Endometrial microvascular endothelial cells (primary cell): ENCODE data around the gene ZNF674. TPM values are rescaled to one million over a fixed set of nuclear protein-coding genes. Genes with fewer than 3 reads are reported as not detected.

ENCODE experiments used
- in situ Hi-C: cut with HindIII; loops from 2 replicates; pipeline ENCODE4 v1.10.0; 2017; ENCODE audit warnings: low sequenced_read_pairs, low pct_unique_long_range_greater_than_20kb; ENCODE audit errors: inconsistent ontology term
- total RNA-seq: library from RNA; depleted of rRNA; stranded (reverse); fragments of >200 nt; gene quantifications from one replicate; pipeline ENCODE4 v1.2.3, GENCODE V29; 2015; ENCODE audit errors: inconsistent ontology term

ZNF674 gene
- 1.2 TPM for total RNA-seq

DNA sequence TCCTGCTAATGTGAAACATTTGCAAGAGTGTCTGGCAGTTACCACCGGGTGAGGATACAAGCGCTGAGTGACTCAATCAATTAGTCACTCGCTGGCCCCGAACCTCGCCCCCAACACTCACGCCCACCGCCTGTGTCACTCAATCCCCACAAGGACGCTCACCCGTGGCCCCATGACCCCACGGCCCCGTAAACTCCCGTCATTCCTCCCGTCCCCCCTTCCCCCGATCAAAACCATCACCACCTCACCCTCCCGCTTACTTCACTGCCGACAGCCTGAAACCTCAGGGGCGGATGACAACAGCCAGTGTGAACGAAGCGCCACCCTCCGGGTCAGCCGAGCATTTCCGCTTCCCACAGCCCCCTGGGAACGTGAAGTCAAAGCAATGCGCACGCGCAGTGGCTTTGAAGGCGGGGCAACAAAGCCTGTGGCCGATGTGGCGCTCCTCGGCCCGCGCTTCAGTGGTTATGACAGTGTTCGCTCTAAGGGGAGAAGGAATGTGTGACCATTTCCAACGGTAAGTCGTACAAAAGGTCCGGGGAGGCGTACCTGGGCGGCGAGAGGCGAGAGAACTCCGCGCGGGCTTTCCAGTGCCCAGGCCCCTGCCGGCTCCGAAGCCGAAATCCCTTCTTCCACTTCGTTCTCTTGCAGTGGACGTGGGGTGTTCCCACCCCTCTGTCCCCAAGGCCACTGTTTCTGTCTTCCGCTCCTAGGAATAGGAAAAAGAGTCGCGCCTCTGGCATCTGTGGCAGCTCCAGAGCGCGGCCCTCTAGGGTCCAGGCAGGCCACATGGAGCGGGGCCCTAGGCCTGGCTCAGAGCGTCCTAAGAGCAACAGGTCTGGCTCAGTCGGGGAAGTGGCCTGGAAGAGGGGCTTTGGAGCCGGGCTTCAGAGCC is at the start of gene ZNF674:
ZNF674 (minus strand) TSS at position 311 of the 895 bp plus-strand sequence. CDS start 3,334 bp downstream, outside the sequence.
- in situ Hi-C loops, result no loop called here

DNA sequence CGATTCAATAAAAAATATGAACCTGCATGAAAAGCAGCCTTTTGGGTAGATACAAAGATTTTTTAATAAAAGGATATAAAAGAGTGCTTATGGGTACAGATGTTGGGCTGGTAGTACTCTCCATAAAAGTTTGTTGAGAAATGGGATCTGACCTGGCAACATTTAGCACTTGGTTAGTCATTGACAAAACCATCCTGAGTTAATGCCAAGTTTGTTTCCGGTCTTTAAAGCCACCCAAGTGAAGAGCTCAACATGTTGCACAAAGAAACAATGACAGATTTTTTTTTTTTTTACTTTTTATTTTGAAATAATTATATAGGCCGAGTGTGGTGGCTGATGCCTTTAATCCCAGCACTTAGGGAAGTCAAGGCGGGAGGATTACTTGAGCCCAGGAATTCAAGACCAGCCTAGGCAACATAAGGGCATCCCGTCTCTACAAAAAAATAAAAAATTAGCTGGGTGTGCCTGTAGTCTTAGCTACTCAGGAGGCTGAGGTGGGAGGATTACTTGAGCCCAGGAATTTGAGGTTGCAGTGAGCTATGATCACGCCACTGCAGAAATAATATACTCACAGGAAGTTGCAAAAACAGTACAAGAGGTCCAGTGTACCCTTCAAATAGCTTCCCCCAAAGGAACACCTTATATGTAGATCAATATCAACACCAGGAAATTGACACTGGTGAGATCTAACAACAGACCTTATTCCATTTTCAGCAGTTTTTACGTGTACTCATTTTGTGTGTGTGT is 44.9 kb upstream of the ZNF674 start:
- in situ Hi-C loops, result no loop called here

DNA sequence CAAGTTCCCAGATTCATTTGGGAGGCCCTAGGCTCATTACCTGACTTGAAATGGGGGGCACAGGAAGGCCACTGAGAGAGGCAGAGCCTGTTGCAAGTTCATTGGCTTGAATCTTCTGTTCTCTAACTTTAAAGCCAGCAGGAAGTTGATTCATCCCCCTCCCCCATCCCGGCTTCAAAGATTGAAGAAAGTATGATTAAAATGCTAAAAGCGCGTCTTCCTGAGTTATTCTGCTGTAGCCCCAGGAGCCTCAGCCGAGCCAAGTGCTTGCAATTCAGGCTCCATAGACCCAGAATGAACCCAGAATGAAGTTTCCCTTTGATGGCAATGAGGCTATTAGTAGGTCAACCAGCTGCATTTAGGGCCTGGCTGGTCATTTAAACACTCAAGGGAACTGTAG is 43.0 kb upstream of the ZNF674 start:
- in situ Hi-C loops, result no loop called here

DNA sequence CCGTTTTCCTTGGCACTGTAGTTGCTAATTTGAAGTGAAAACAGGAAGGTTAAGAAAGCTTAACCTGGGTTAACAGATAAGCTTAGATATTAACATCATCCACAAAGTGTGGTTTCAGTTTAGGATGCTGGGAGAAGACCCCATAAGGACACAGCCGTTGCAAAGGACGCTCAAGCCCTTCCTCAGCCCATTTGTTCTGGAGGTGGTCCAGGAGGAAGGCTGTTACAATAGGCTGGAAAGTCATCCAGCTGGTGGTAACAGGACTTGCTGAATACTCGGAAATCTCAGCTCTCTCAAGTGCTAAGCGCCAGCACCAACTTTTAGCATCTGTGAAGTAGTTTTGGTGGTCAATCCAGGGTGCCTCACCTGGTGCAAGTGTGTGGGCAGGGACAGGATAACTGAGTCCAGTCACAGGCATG is 42.5 kb upstream of the ZNF674 start:
- in situ Hi-C loops, result no loop called here

DNA sequence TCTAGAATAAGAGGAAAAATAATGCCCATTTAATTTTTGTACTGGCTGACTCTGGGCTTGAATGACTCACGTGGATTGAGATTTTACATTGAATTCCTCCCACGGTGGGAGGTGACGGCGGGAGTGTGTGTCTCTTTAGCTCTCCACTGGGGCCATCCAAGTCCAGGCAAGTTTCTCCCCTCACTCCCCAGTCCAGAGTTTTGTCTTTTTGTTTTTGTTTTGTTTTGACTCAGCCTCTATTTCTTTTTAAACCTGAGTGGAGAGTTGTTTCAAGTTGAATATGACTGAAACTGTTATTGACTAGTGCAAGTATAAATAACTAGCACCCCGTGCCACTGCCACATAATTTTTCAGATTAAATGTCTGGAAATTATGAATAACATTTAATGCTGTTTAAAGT is 41.9 kb upstream of the ZNF674 start:
- in situ Hi-C loops, result no loop called here

DNA sequence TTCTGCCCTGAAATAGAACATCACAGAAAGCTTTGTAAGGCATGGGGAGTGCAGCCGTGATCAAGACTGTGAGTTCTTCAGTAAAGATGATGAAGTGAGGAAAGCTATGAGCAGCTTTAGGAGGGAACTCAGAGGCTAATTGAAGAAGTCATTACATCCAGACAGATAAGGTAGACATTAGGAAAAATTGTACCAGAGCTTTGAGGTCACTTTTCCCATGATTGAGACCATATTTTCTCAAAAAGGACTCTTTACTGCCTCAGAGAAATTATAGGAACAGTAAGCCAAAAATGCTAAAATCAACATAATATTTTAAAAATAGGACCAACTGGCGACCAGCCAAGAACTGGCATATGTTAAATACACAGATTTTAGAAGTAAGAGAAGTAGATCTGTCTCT is 39.5 kb upstream of the ZNF674 start:
- in situ Hi-C loops, result no loop called here

DNA sequence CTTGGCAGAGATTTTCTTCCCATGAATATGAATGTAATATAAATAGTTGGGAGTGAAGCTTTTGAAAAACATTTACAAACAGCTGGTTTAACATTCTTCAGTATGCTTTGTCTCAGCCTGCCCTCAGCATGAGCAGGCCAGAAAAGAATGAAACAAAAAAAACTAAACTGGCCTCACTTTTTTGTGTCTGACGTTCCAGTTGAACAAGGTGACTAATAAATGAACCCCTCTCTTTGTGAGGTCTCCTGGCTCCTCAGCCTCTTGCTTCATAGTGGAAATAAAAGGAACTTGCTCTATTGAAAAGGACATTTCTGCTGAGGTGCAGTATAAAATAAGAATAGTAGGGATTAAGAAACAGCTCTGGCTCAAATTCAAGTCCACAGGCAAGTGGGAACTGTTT is 37.7 kb upstream of the ZNF674 start:
- in situ Hi-C loops, result no loop called here

DNA sequence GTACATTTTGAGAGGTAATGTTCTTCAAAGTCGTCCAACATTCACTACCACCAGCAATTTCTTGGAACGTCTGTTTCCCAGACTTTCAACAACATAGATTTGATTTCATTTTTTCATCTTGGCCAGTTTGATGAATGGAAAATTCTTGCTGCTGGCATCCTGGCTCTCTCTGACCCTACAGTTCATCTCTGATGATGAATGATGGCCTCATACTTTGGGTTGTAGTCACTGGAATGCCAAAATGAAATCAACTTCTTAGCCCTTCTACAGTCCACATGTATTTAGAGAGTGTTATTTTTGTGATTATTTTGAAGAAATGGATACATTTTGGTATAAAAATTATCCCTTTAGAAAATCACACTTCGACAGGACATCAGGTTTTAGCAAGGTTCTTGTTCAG is 37.1 kb upstream of the ZNF674 start:
- in situ Hi-C loops, result no loop called here

DNA sequence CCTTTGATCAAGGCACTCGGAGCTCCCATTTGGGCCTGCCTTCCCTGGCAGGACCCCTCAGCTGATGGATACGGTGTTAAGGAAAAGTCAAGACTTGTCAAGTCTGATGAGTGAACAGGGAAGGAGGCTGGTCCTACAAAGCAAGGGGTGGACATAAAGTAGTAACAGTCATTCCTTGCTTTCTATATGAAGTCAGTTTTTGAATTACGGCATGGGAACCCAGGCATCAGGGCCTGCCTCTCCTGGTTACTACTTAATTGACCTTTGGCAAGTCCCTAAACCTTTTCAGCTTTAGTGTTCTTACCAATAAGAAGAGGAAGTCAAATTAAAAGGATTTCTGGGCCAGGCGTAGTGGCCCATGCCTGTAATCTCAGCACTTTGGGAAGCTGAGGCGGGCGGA is 35.4 kb upstream of the ZNF674 start:
- in situ Hi-C loops, result no loop called here

DNA sequence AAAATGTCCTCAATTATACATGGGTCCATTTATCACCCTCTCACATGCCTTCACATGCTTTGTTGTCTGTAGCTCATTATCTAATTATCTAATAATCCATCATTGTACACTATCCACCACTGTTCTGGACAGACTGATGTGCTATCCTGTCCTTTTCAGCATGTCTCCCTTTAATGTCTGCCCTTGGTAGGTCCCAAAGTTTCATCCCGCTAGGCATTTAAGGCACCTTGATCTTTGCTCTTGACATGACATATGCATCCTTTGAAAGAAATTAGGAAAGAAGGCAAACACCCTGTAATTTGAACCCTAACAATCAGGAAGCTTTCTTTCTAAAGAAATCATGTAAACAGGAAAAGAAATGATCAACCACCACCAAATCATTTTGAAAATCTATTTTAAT is 34.0 kb upstream of the ZNF674 start:
- in situ Hi-C loops, result no loop called here

DNA sequence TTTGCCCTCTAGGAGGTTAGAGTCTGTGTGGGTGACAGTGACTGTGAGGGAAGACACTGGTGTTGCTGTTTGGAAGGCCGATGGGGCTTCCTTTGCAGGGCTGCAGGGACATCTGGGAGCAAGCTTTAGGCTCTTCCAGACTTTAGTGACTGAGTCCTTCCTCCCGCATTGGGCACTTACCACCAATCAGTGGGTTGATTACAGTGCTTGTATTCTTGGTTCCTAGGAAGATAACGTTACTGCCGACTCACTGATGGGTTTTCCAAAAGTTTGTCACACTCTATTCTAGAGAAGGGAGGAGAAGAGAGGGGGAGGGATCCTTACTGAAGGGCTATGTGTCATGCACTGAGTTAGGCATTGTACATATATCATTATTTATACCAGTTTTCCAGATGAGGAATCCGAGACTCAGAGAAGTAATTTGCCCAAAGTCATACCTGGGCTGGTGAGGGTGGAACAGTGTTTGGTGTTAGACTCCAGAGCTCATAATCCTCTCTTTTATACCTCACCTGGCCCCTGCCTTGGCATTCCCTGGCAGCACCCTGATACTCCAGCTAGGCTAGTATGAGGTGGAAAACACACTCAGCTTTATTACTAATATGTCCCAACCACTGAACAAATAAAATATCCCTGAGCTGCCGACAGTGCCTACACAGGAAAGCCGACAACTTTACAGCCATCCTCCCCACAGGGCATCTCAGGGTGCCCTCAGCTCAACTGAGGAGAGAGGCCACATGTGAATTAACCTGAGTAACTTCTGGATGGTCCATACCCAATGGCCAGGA is 32.2 kb upstream of the ZNF674 start:
- in situ Hi-C loops, result no loop called here

DNA sequence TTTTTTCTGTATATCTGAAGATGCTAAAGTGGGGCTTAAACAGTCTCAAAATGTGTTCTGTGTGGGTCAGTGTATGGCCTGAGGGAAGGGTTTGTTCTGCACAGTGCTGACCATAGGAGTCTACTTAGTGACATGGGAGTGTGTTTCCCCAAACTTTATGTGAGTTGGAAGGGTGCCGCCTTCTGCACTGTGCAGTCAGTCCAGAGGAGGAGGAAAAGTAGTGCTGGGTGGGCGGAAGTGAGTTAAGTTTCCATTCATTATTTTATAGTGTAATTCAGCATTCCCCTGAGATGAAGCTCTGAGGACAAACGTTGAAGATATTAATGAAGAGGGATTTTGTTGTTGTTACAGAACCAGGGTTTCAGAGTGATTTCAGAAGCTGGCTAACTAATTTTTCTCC is 31.2 kb upstream of the ZNF674 start:
- in situ Hi-C loops, result no loop called here

DNA sequence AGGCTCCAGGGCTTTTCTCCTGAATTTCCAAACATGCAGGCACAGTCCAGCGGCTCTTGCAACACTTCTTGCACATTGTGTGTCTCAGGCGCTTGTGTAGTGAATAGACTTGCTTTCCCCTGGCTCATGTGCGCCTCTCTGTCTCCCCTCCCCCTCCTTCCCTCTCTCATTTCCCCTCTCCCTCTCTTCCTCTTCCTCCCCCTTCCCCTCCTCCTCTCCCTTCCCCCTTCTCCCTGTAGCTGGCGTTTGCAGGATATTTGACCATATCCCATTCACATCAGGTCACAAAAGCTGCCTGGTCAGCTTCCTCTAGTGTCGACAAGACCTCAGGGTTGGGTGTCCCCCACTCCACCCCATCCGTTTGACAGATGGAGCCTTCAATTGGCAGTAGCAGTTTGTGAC is 30.8 kb upstream of the ZNF674 start:
- in situ Hi-C loops, result no loop called here

DNA sequence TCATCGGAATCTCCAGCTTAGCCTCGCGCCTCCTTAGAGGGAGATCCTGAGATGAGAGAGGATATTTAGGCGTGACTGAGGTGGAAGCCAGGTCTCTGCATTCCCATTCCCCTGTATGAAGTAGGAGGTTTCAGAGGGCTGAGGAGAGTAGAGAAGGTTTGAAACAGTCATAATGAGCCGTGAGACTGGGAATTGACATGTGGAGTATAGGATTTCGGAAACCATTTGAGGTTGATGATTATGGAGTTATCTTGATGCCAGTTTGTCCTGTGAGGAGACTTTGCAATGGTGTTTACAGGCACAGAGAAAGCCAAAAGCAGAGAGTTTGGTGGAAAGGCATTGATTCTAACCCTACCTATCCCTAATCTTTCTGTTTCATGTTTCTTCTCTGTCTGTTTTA is 30.4 kb upstream of the ZNF674 start:
- in situ Hi-C loops, result no loop called here

DNA sequence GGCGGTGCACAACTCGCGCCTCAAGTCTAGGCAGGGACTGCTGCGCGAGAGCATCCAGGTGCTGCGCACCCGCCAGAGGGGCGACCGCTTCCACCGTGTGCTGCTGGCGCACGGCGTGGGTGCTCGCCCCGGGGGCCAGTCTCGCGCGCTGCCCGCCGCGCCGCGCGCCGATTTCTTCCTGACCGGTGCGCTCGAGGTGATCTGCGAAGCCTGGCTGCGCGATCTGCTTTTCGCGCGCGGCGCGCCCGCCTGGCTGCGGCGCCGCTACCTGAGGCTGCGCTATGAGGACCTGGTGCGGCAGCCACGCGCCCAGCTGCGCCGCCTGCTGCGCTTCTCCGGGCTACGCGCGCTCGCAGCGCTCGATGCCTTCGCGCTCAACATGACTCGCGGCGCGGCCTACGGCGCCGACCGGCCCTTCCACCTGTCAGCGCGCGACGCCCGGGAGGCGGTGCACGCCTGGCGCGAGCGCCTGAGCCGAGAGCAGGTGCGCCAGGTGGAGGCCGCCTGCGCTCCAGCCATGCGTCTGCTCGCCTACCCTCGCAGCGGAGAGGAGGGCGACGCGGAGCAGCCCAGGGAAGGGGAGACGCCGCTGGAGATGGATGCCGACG is 29.7 kb upstream of the ZNF674 start:
- in situ Hi-C loops, result no loop called here

DNA sequence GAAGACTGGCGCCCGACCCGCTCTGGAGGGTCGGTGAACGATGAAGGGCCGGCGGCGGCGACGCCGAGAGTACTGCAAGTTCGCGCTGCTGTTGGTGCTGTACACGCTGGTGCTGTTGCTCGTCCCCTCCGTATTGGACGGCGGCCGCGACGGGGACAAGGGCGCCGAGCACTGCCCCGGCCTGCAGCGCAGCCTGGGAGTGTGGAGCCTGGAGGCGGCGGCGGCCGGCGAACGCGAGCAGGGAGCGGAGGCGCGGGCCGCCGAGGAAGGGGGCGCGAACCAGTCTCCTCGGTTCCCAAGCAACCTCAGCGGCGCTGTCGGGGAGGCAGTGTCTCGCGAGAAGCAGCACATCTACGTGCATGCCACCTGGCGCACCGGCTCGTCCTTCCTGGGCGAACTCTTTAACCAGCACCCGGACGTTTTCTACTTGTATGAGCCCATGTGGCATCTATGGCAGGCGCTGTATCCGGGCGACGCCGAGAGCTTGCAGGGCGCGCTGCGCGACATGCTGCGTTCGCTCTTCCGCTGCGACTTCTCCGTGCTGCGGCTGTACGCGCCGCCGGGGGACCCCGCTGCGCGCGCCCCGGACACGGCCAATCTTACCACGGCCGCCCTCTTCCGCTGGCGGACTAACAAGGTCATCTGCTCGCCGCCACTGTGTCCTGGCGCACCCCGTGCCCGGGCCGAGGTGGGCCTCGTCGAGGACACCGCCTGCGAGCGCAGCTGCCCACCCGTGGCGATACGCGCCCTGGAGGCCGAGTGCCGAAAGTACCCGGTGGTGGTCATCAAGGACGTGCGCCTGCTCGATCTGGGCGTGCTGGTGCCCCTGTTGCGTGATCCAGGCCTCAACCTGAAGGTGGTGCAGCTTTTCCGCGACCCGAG is 28.9 kb upstream of the ZNF674 start:
- in situ Hi-C loops, result no loop called here

DNA sequence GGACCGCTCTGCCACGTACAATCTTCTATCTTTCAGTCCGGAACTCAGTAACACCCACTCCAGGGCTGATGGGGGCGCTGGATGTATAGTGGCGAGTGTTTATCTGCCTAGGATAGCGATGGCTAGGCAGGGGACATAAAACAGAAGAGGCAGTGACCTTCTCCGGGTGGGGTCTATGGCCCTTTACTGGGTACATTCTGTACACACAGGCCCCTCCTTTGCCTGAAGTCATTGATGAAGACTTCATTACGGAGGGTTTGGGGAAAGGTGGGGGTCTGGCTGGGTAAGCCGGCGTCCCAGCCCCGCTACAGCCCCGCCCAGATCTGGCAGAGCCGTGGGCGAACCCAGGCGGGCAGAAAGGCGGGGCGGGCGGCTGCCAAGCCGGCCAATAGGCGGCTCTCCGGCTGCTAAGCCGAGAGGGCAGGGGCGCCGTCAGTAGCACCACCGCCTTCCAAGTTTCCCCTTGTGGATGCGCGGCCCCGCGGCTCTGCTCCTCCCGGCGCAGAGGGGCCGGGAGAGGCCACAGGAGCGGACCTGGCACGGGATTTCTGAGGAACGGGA is 28.2 kb upstream of the ZNF674 start, which contains the start of gene CHST7:
CHST7 (plus strand) TSS at position 435 of the 561 bp plus-strand sequence. CDS start 167 bp downstream, outside the sequence.
- in situ Hi-C loops, result no loop called here
